Heart left ventricle (tissue), 16 donors: Measurements from ENCODE around the gene SLC23A3. TPM values are rescaled to one million over a fixed set of nuclear protein-coding genes. Genes with fewer than 3 reads are reported as not detected.

Experiments used
- ATAC-seq, 4 donors: fragments of 200-7000 bp; cut with Tn5 transposase; one replicate each; pipeline ENCODE4 v1.9.1; 2020 to 2022; ENCODE audit warnings: moderate library complexity in 4 of 4, mild to moderate bottlenecking in 3 of 4, moderate number of reproducible peaks in 1 of 4
- DNase-seq, 5 donors: peaks; one replicate each; pipeline ENCODE4 v3.0.0-alpha.2; 2020
- H3K27ac ChIP-seq, 12 donors: fragments of 200-600 bp; sonication (generic) in 4 of 12; one replicate each; pipeline versions ENCODE4 v1.5.0 to v1.8.0; 2016 to 2022; ENCODE audit warnings: mild to moderate bottlenecking in 2 of 12
- H3K27me3 ChIP-seq, 9 donors: fragments of 200-600 bp; sonication (generic) in 2 of 9; one replicate each; pipeline versions ENCODE4 v1.5.1 to v1.8.0; 2016 to 2022; ENCODE audit warnings: mild to moderate bottlenecking in 3 of 9
- H3K36me3 ChIP-seq, 9 donors: fragments of 200-600 bp; sonication (generic) in 2 of 9; one replicate each; pipeline versions ENCODE4 v1.5.0 to v1.8.0; 2018 to 2022; ENCODE audit warnings: mild to moderate bottlenecking in 2 of 9
- H3K4me1 ChIP-seq, 12 donors: fragments of 200-600 bp; sonication (generic) in 4 of 12; one replicate each; pipeline versions ENCODE4 v1.5.0 to v1.8.0; 2016 to 2022; ENCODE audit warnings: mild to moderate bottlenecking in 3 of 12
- H3K4me3 ChIP-seq, 12 donors: fragments of 200-600 bp; sonication (generic) in 4 of 12; one replicate each; pipeline versions ENCODE4 v1.5.0 to v1.8.0; 2017 to 2022; ENCODE audit warnings: mild to moderate bottlenecking in 9 of 12, moderate library complexity in 4 of 12
- H3K9me3 ChIP-seq, 12 donors: fragments of 200-600 bp; sonication (generic) in 4 of 12; one replicate each; pipeline versions ENCODE4 v1.5.0 to v1.8.0; 2016 to 2022; ENCODE audit warnings: mild to moderate bottlenecking in 1 of 12
- CTCF ChIP-seq, 12 donors: fragments of 200-600 bp; sonication (generic) in 4 of 12; IDR thresholded peaks; one replicate each; pipeline versions ENCODE4 v1.5.0 to v1.8.0; 2018 to 2022; ENCODE audit warnings: antibody characterized with exemption in 12 of 12, mild to moderate bottlenecking in 5 of 12
- POLR2A ChIP-seq, 2 donors: fragments of 450-650 bp; IDR thresholded peaks; one replicate each; pipeline ENCODE4 v1.6.1; 2017; ENCODE audit warnings: antibody characterized with exemption in 2 of 2, mild to moderate bottlenecking in 2 of 2, moderate library complexity in 2 of 2
- WGBS, 4 donors: extraction: QIAGEN DNeasy Blood & Tissue Kit in 2 of 4; methylation state at CpG; one replicate each; pipeline versions ENCODE4 v1.1.5 to v1.1.7; 2013 to 2018; 5-methylcytosine and 5-hydroxymethylcytosine counted together
- intact Hi-C, 10 donors: fragments of 100-400 bp; cut with DNase I; formaldehyde crosslinking; loops; one replicate each; pipeline versions ENCODE4 v1.11.1 to v1.14.2; 2022
- polyA plus RNA-seq, 2 donors: library from polyadenylated mRNA; stranded (reverse); fragments of 200-250 nt; gene quantifications; one replicate each; pipeline ENCODE4 v1.2.3, GENCODE V29; 2013
- total RNA-seq, 9 donors: library from RNA; depleted of rRNA in 2 of 9; stranded (reverse); fragments of >200 nt in 2 of 9; fragmentation: NEBNext Ultra II Directional in 3 of 9; extraction: Animal tissue kit (Norgen Biotek cat#: 25700) in 3 of 9; gene quantifications; one replicate each; pipeline versions ENCODE4 v1.1.0 to v1.2.4, GENCODE V29; 2016 to 2023
- donor health status: ischemic (EF 13 %, LVEDD 7.1; RV severe dilation, severe dysfunction).
- donor health status: healthy with polysubstance abuse.
- donor health status: DM: no; HTN: yes; CAD: no.
- donor health status: DM: no; HTN: no; CAD: no.
- donor health status: ischemic (EF 25% LVEDD 6.9; RV normal size, moderate dysfunction).
- donor health status: ischemic (EF 25% LVEDD 5.7; RV mildly dilated, moderate dysfunction).
- donor health status: healthy.
- donor health status: DM: yes; HTN: yes; CAD: no.
- donor health status: ischemic (EF 35%, LVEDD 5.7; RV mildly dilated, moderate dysfunction).
- donor health status: nonischemic (EF 11% LVEDD 7.7; RV severe dilation, severe dysfunction).
- donor health status: DM: yes; HTN: yes; CAD: no.
- donor health status: PGD.
- donor health status: ischemic (EF 29% LVEDD 5.4; RV normal size, mild dysfunction).
- donor health status: nonischemic (EF 23%, LVEDD 6.1; RV moderate dilation, normal function).

SLC23A3 gene
- total and polyA plus RNA-seq, 11 donors, result 0.12 to 0.92 (median 0.44) TPM; not detected in 1

GRCh38 chr2:219216535-219216915 is 46.7 kb upstream of the SLC23A3 start:
- 88 to 98% (median 94%) methylated on average over 6 of the region's 6 CpGs for WGBS, 4 donors
- intact Hi-C loops, result loop anchor here in 4 of 10 donors (5.0 kb wide), 2 partner anchors 39 to 66 kb away; partner anchors contain the start of genes CNPPD1 (in 3 of the 4) and RETREG2 (in 3 of the 4)

GRCh38 chr2:219215871-219216534 is 46.2 kb upstream of the SLC23A3 start:
- ATAC-seq (no peak), DNase-seq (no peak)
- Histone ChIP-seq H3K27ac (peak overlapping the region in 1 of 12 donors; percentile 97), H3K36me3 (peaks cover 0 to 62% (median 52%) of the 10 kb centered on the region in 9 donors), H3K27me3 (no peaks in the 10 kb centered on the region), H3K9me3 (no peaks in the 10 kb centered on the region), H3K4me3 (no peak overlapping the region), H3K4me1 (peaks cover 6 to 42% (median 33%) of the 10 kb centered on the region in 12 donors)
- intact Hi-C loops, result loop anchor here in 4 of 10 donors (5.0 kb wide), 2 partner anchors 39 to 66 kb away; partner anchors contain the start of genes CNPPD1 (in 3 of the 4) and RETREG2 (in 3 of the 4)
- 93 to 95% (median 94%) methylated on average over 27 of the region's 27 CpGs for WGBS, 4 donors
- TF ChIP-seq CTCF (IDR thresholded peaks at IDR 0.05) (no peak), POLR2A (IDR thresholded peaks at IDR 0.05) (no peak)

More at GRCh38 chr2:219216535-219216915, 46.7 kb upstream of the SLC23A3 start:
- no peak for ATAC-seq
- Histone ChIP-seq H3K4me1 (peaks cover 6 to 42% (median 33%) of the 10 kb centered on the region in 12 donors), H3K36me3 (peaks cover 0 to 64% (median 54%) of the 10 kb centered on the region in 9 donors), H3K4me3 (no peak overlapping the region), H3K9me3 (no peaks in the 10 kb centered on the region), H3K27me3 (no peaks in the 10 kb centered on the region), H3K27ac (peak overlapping the region in 3 of 12 donors; percentile 86 to 97 (median 90))
- no peak for TF ChIP-seq POLR2A (IDR thresholded peaks at IDR 0.05)
- DNase-seq, result no peak

GRCh38 chr2:219214786-219215185 is 45.0 kb upstream of the SLC23A3 start:
- H3K9me3 ChIP-seq, result no peaks in the 10 kb centered on the region
- no peak for DNase-seq
- TF ChIP-seq CTCF (IDR thresholded peaks at IDR 0.05) (no peak), POLR2A (IDR thresholded peaks at IDR 0.05) (no peak)
- H3K36me3 ChIP-seq, result peaks cover 0 to 62% (median 51%) of the 10 kb centered on the region in 9 donors
- ATAC-seq, result no peak
- H3K27me3 ChIP-seq, result no peaks in the 10 kb centered on the region
- H3K27ac ChIP-seq, result no peak overlapping the region
- intact Hi-C loops, result loop anchor here in 4 of 10 donors (5.0 kb wide), 2 partner anchors 37 to 68 kb away; partner anchors contain the start of genes CNPPD1 (in 3 of the 4) and RETREG2 (in 3 of the 4)
- peaks cover 6 to 39% (median 28%) of the 10 kb centered on the region in 12 donors for H3K4me1 ChIP-seq
- H3K4me3 ChIP-seq, result no peak overlapping the region
- WGBS, 4 donors, result 91 to 95% (median 93%) methylated on average over 6 of the region's 6 CpGs

- H3K9me3 ChIP-seq, result no peaks in the 10 kb centered on the region
- no peak overlapping the region for H3K4me3 ChIP-seq
- TF ChIP-seq CTCF (IDR thresholded peaks at IDR 0.05), result no peak
- no peak for TF ChIP-seq POLR2A (IDR thresholded peaks at IDR 0.05)
- no peaks in the 10 kb centered on the region for H3K27me3 ChIP-seq
- no peak overlapping the region for H3K27ac ChIP-seq
- intact Hi-C loops, result no loop called here
- peaks cover 0 to 32% (median 21%) of the 10 kb centered on the region in 12 donors for H3K4me1 ChIP-seq
- ATAC-seq (no peak), DNase-seq (no peak)
- H3K36me3 ChIP-seq, result peaks cover 0 to 67% (median 54%) of the 10 kb centered on the region in 9 donors
- 95 to 96% (median 96%) methylated on average over 15 of the region's 15 CpGs for WGBS, 4 donors
These were observed 44.3 kb upstream of the SLC23A3 start for GRCh38 chr2:219214141-219214540.
